GM23338 (cell line): Measurements from ENCODE around the gene CRYAA. TPM values are rescaled to one million over a fixed set of nuclear protein-coding genes. Genes with fewer than 3 reads are reported as not detected.

ENCODE experiments used
- ATAC-seq: fragments of 200-7000 bp; cut with Tn5 transposase; 3 replicates; pipeline ENCODE4 v1.9.1; 2020
- DNase-seq: peaks from one replicate; pipeline ENCODE4 v3.0.0-alpha.2; 2015; ENCODE audit warnings: low spot score
- H2AFZ ChIP-seq: fragments of 200-600 bp; sonication (generic); 2 replicates; pipeline ENCODE4 v1.8.0; 2016; ENCODE audit warnings: antibody characterized with exemption, mild to moderate bottlenecking, moderate library complexity
- H3F3A ChIP-seq: fragments of 200-600 bp; sonication (generic); replicated peaks from 2 replicates; pipeline ENCODE4 v1.8.0; 2017; ENCODE audit warnings: antibody characterized with exemption, mixed run types, low read depth
- H3K27ac ChIP-seq: fragments of 200-600 bp; sonication (generic); 2 replicates; pipeline ENCODE4 v1.6.1; 2016; ENCODE audit warnings: low read depth
- H3K27me3 ChIP-seq: fragments of 200-600 bp; sonication (generic); 2 replicates; pipeline ENCODE4 v1.8.0; 2016; ENCODE audit warnings: mild to moderate bottlenecking, mixed run types, moderate library complexity; ENCODE audit not compliant: insufficient read depth
- H3K36me3 ChIP-seq: fragments of 200-600 bp; sonication (generic); 2 replicates; pipeline ENCODE4 v1.8.0; 2016; ENCODE audit warnings: mild to moderate bottlenecking; ENCODE audit not compliant: insufficient read depth
- H3K4me1 ChIP-seq: fragments of 200-600 bp; sonication (generic); 2 replicates; pipeline ENCODE4 v1.8.0; 2016; ENCODE audit warnings: mild to moderate bottlenecking, moderate library complexity; ENCODE audit not compliant: insufficient read depth
- H3K4me2 ChIP-seq: fragments of 200-600 bp; sonication (generic); 2 replicates; pipeline ENCODE4 v1.7.1; 2017; ENCODE audit warnings: mixed run types
- H3K4me3 ChIP-seq: fragments of 200-600 bp; sonication (generic); 2 replicates; pipeline ENCODE4 v1.6.1; 2016; ENCODE audit warnings: mixed run types
- H3K79me2 ChIP-seq: fragments of 200-600 bp; sonication (generic); replicated peaks from 2 replicates; pipeline ENCODE4 v1.8.0; 2017; ENCODE audit warnings: mild to moderate bottlenecking; ENCODE audit not compliant: insufficient read depth
- H3K9me2 ChIP-seq: fragments of 200-600 bp; sonication (generic); 2 replicates; pipeline ENCODE4 v1.8.0; 2017; ENCODE audit not compliant: insufficient read depth
- H4K20me1 ChIP-seq: fragments of 200-600 bp; sonication (generic); replicated peaks from 2 replicates; pipeline ENCODE4 v1.8.0; 2017; ENCODE audit warnings: mild to moderate bottlenecking; ENCODE audit not compliant: insufficient read depth
- H3K27ac Mint-ChIP-seq: 2 replicates; pipeline ENCODE4 v1.8.0; 2020; ENCODE audit warnings: inconsistent platforms, mild to moderate bottlenecking, moderate library complexity, mixed read lengths
- H3K27me3 Mint-ChIP-seq: 3 replicates; pipeline ENCODE4 v1.8.0; 2022; ENCODE audit warnings: low read depth, mild to moderate bottlenecking, moderate library complexity, mixed read lengths, inconsistent platforms; ENCODE audit not compliant: insufficient read depth, poor library complexity
- H3K36me3 Mint-ChIP-seq: 3 replicates; pipeline ENCODE4 v1.8.0; 2021; ENCODE audit warnings: low read depth, mild to moderate bottlenecking, inconsistent platforms, moderate library complexity, mixed read lengths
- H3K4me1 Mint-ChIP-seq: 3 replicates; pipeline ENCODE4 v1.8.0; 2020; ENCODE audit warnings: mild to moderate bottlenecking, inconsistent platforms, mixed read lengths
- H3K4me3 Mint-ChIP-seq: 3 replicates; pipeline ENCODE4 v1.8.0; 2021; ENCODE audit warnings: moderate library complexity, mild to moderate bottlenecking, inconsistent platforms, mixed read lengths
- H3K9me3 Mint-ChIP-seq: 3 replicates; pipeline ENCODE4 v1.8.0; 2020; ENCODE audit warnings: moderate library complexity, mild to moderate bottlenecking, inconsistent platforms, mixed read lengths
- CREB1 ChIP-seq: fragments of 250-450 bp; sonication (Bioruptor Pico); IDR thresholded peaks from 2 replicates; pipeline ENCODE4 v1.5.0; 2020; ENCODE audit warnings: low read depth, mild to moderate bottlenecking, moderate library complexity
- CTCF ChIP-seq, 2 experiments: fragments of 200-600 bp in 1 of 2; sonication (generic) in 1 of 2; conservative IDR thresholded peaks; 2 replicates each; pipeline versions ENCODE4 v1.5.1 to v1.6.1; 2016 to 2017; ENCODE audit warnings: antibody characterized with exemption in 2 of 2, low read depth in 2 of 2, mild to moderate bottlenecking in 2 of 2, moderate library complexity in 1 of 2
- ETS1 ChIP-seq: IDR thresholded peaks from 2 replicates; pipeline ENCODE4 v1.6.1; 2016; ENCODE audit warnings: antibody characterized with exemption
- EZH2 ChIP-seq: fragments of 200-600 bp; sonication (generic); IDR thresholded peaks from one replicate; pipeline ENCODE4 v1.8.0; 2017; ENCODE audit warnings: antibody characterized with exemption, mild to moderate bottlenecking, low read depth; ENCODE audit not compliant: unreplicated experiment
- EZH2phosphoT487 ChIP-seq: fragments of 200-600 bp; sonication (generic); IDR thresholded peaks from one replicate; pipeline ENCODE4 v1.8.1; 2018; ENCODE audit warnings: antibody characterized with exemption; ENCODE audit not compliant: unreplicated experiment
- JUNB ChIP-seq: IDR thresholded peaks from one replicate; pipeline ENCODE4 v1.6.1; 2016; ENCODE audit warnings: antibody characterized with exemption; ENCODE audit not compliant: unreplicated experiment
- NANOG ChIP-seq: IDR thresholded peaks from 2 replicates; pipeline ENCODE4 v1.6.1; 2016; ENCODE audit warnings: antibody characterized with exemption, borderline replicate concordance
- POLR2AphosphoS5 ChIP-seq: IDR thresholded peaks from 2 replicates; pipeline ENCODE4 v1.6.1; 2016; ENCODE audit warnings: antibody characterized with exemption, low read depth
- REST ChIP-seq: IDR thresholded peaks from one replicate; pipeline ENCODE4 v1.6.1; 2018; ENCODE audit warnings: antibody characterized with exemption; ENCODE audit not compliant: unreplicated experiment
- STAT1 ChIP-seq: IDR thresholded peaks from one replicate; pipeline ENCODE4 v1.6.1; 2016; ENCODE audit warnings: antibody characterized with exemption; ENCODE audit not compliant: unreplicated experiment
- ZNF114 ChIP-seq: fragments of 250-450 bp; sonication (Bioruptor Pico); IDR thresholded peaks from 2 replicates; pipeline ENCODE4 v1.5.0; 2020; ENCODE audit warnings: mild to moderate bottlenecking, moderate library complexity
- ZNF331 ChIP-seq: fragments of 250-450 bp; sonication (Bioruptor Pico); IDR thresholded peaks from 2 replicates; pipeline ENCODE4 v1.5.0; 2020; ENCODE audit warnings: low read depth, mild to moderate bottlenecking, moderate library complexity
- ZNF462 ChIP-seq: fragments of 250-450 bp; sonication (Bioruptor Pico); IDR thresholded peaks from 2 replicates; pipeline ENCODE4 v1.5.0; 2020; ENCODE audit warnings: mild to moderate bottlenecking, moderate library complexity
- polyA plus RNA-seq: library from polyadenylated mRNA; unstranded; fragments of >200 nt; fragmentation: Nextera tagmentation; extraction: Ambion mirVana; gene quantifications from 2 replicates; pipeline ENCODE4 v1.2.1, GENCODE V29; 2016
- total RNA-seq: library from RNA; depleted of rRNA; stranded (reverse); fragments of >200 nt; shearing (Covaris generic); gene quantifications from 2 replicates; pipeline ENCODE4 v1.2.3, GENCODE V29; 2014

The CRYAA gene
- total and polyA plus RNA-seq, 2 experiments from 2014 or later, result not detected

GRCh38 chr21:43203591-43203990, 34.8 kb downstream of the CRYAA start:
- H3K9me3 Mint-ChIP-seq, result peaks cover 15% of the 10 kb centered on the region
- peaks cover 7% of the 10 kb centered on the region for H3K27me3 Mint-ChIP-seq
- Histone ChIP-seq H3K36me3 (no peaks in the 10 kb centered on the region), H3K4me3 (no peak overlapping the region), H3K4me1 (no peaks in the 10 kb centered on the region), H3K27ac (no peak overlapping the region), H2AFZ (no peak overlapping the region), H4K20me1 (no peaks in the 10 kb centered on the region), H3K9me2 (no peaks in the 10 kb centered on the region), H3K4me2 (no peak overlapping the region), H3K27me3 (no peaks in the 10 kb centered on the region), H3K79me2 (no peaks in the 10 kb centered on the region), H3F3A (no peaks in the 10 kb centered on the region)
- TF ChIP-seq JUNB (no peak), ZNF114 (no peak), REST (no peak), POLR2AphosphoS5 (no peak), ZNF462 (CRISPR knock-in tag) (no peak), NANOG (no peak), CTCF (conservative IDR thresholded peaks at IDR 0.05; ENCODE audit: low read depth in 2 of 2) (no peak), ZNF331 (CRISPR knock-in tag) (no peak), STAT1 (no peak), CREB1 (CRISPR knock-in tag) (no peak), ETS1 (no peak), EZH2 (no peak), EZH2phosphoT487 (no peak)
- no peak overlapping the region for H3K27ac Mint-ChIP-seq
- peaks cover 7% of the 10 kb centered on the region; the same call in 2 of the 3 replicates for H3K36me3 Mint-ChIP-seq
- ATAC-seq, result no peak
- peaks cover 4% of the 10 kb centered on the region; the same call in 2 of the 3 replicates for H3K4me1 Mint-ChIP-seq
- DNase-seq, result no peak
- H3K4me3 Mint-ChIP-seq, result no peak overlapping the region
